Osteoblast (primary cell): ENCODE measurements around the gene SUPT7L. TPM values are rescaled to one million over a fixed set of nuclear protein-coding genes. Genes with fewer than 3 reads are reported as not detected.

ENCODE experiments used
- DNase-seq: peaks from one replicate; pipeline ENCODE4 v3.0.0; 2011; ENCODE audit warnings: low spot score, mixed read lengths; ENCODE audit not compliant: insufficient read length; ENCODE audit errors: missing footprints
- H2AFZ ChIP-seq: 2 replicates; pipeline ENCODE4 v1.6.0; 2011; ENCODE audit warnings: mild to moderate bottlenecking, low read length
- H3K27ac ChIP-seq: 2 replicates; pipeline ENCODE4 v1.5.1; 2011; ENCODE audit warnings: mild to moderate bottlenecking, low read depth, low read length, moderate library complexity
- H3K27me3 ChIP-seq: 2 replicates; pipeline ENCODE4 v1.6.0; 2012; ENCODE audit warnings: mild to moderate bottlenecking, control low read depth, inconsistent platforms, low read length, moderate library complexity; ENCODE audit not compliant: insufficient read depth
- H3K36me3 ChIP-seq: 2 replicates; pipeline ENCODE4 v1.5.1; 2011; ENCODE audit warnings: mild to moderate bottlenecking, low read length, control low read depth, moderate library complexity; ENCODE audit not compliant: insufficient read depth
- H3K4me1 ChIP-seq: 2 replicates; pipeline ENCODE4 v1.5.1; 2011; ENCODE audit warnings: mild to moderate bottlenecking, low read length, control low read depth, moderate library complexity; ENCODE audit not compliant: insufficient read depth
- H3K4me2 ChIP-seq: 2 replicates; pipeline ENCODE4 v1.6.0; 2011; ENCODE audit warnings: mild to moderate bottlenecking, low read length; ENCODE audit not compliant: insufficient read depth
- H3K4me3 ChIP-seq: fragments of 200-600 bp; sonication (generic); 3 replicates; pipeline ENCODE4 v1.5.1; 2012; ENCODE audit warnings: mild to moderate bottlenecking, low read length, inconsistent platforms; ENCODE audit not compliant: insufficient read depth
- H3K79me2 ChIP-seq: 2 replicates; pipeline ENCODE4 v1.6.0; 2012; ENCODE audit warnings: mild to moderate bottlenecking, low read length, control low read depth, inconsistent platforms; ENCODE audit not compliant: insufficient read depth
- H3K9me3 ChIP-seq: 2 replicates; pipeline ENCODE4 v1.5.1; 2011; ENCODE audit warnings: low read depth, low read length, control low read depth
- H4K20me1 ChIP-seq: 2 replicates; pipeline ENCODE4 v1.6.0; 2012; ENCODE audit warnings: mild to moderate bottlenecking, low read length, control low read depth; ENCODE audit not compliant: insufficient read depth
- CTCF ChIP-seq: IDR thresholded peaks from 2 replicates; pipeline ENCODE4 v1.5.1; 2011; ENCODE audit warnings: mild to moderate bottlenecking, low read depth, low read length, moderate library complexity; ENCODE audit errors: extremely low read depth
- total RNA-seq: library from RNA; depleted of rRNA; stranded (reverse); fragments of >200 nt; gene quantifications from 2 replicates; pipeline ENCODE4 v1.2.3, GENCODE V29; 2012

The SUPT7L gene
- total RNA-seq, 1 donor, result 50.3 TPM

- H3K4me1 ChIP-seq, result peaks cover 36% of the 10 kb centered on the region
- H3K27me3 ChIP-seq, result no peaks in the 10 kb centered on the region
- no peaks in the 10 kb centered on the region for H3K9me3 ChIP-seq
- DNase-seq, result no peak
- H3K36me3 ChIP-seq, result no peaks in the 10 kb centered on the region
- no peak overlapping the region for H2AFZ ChIP-seq
- no peak overlapping the region for H3K4me2 ChIP-seq
- H3K4me3 ChIP-seq, result no peak overlapping the region
- H3K27ac ChIP-seq, result no peak overlapping the region
- H4K20me1 ChIP-seq, result no peaks in the 10 kb centered on the region
- no peaks in the 10 kb centered on the region for H3K79me2 ChIP-seq
- TF ChIP-seq CTCF, result no peak
Measured at GRCh38 chr2:27708257-27708654, 44.8 kb upstream of the SUPT7L start.

GRCh38 chr2:27707462-27708256 lies 44.2 kb upstream of the SUPT7L start:
- H3K9me3 ChIP-seq, result no peaks in the 10 kb centered on the region
- no peak overlapping the region for H3K4me2 ChIP-seq
- H2AFZ ChIP-seq, result no peak overlapping the region
- no peak for TF ChIP-seq CTCF
- H3K27ac ChIP-seq, result no peak overlapping the region
- H3K4me1 ChIP-seq, result peaks cover 37% of the 10 kb centered on the region
- H3K36me3 ChIP-seq, result no peaks in the 10 kb centered on the region
- no peaks in the 10 kb centered on the region for H3K79me2 ChIP-seq
- no peak for DNase-seq
- H3K4me3 ChIP-seq, result no peak overlapping the region
- H4K20me1 ChIP-seq, result no peaks in the 10 kb centered on the region
- no peaks in the 10 kb centered on the region for H3K27me3 ChIP-seq

GRCh38 chr2:27705851-27706622 lies 42.6 kb upstream of the SUPT7L start:
- no peaks in the 10 kb centered on the region for H3K9me3 ChIP-seq
- H3K27ac ChIP-seq, result peak overlapping the region; percentile 96
- no peak overlapping the region for H3K4me3 ChIP-seq
- DNase-seq, result peak; percentile 86
- no peaks in the 10 kb centered on the region for H4K20me1 ChIP-seq
- H3K27me3 ChIP-seq, result no peaks in the 10 kb centered on the region
- no peak for TF ChIP-seq CTCF
- H2AFZ ChIP-seq, result no peak overlapping the region
- no peaks in the 10 kb centered on the region for H3K79me2 ChIP-seq
- peaks cover 46% of the 10 kb centered on the region for H3K4me1 ChIP-seq
- H3K4me2 ChIP-seq, result peak overlapping the region; percentile 37
- no peaks in the 10 kb centered on the region for H3K36me3 ChIP-seq

GRCh38 chr2:27704342-27704876 lies 41.0 kb upstream of the SUPT7L start:
- Histone ChIP-seq H3K27me3 (no peaks in the 10 kb centered on the region), H4K20me1 (no peaks in the 10 kb centered on the region), H3K4me1 (peaks cover 46% of the 10 kb centered on the region), H2AFZ (peak overlapping the region; percentile 54), H3K4me3 (no peak overlapping the region), H3K79me2 (no peaks in the 10 kb centered on the region), H3K9me3 (no peaks in the 10 kb centered on the region), H3K36me3 (no peaks in the 10 kb centered on the region), H3K27ac (peak overlapping the region; percentile 74), H3K4me2 (peak overlapping the region; percentile 5)
- TF ChIP-seq CTCF, result no peak
- DNase-seq, result no peak
